ENCODE measurements around the gene ERAP2.
"Not testable (repeated sequence)": the region's sequence is repeated elsewhere in the genome, so short reads cannot be mapped to it uniquely, and the experiment has no call there.

Gene ERAP2

DNA sequence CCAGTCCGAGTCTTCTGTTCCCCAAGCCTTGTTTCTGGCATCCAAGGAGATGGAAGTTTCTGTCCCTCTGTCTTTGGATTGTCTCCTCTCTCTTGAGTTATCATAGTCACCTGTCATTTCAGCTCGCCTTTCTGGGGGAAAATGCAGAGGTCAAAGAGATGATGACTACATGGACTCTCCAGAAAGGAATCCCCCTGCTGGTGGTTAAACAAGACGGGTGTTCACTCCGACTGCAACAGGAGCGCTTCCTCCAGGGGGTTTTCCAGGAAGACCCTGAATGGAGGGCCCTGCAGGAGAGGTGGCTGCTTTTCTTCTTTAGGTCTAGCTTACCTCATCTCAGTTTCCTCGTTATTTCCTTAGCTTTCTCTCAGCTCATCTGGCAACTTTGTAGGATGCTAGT is 25.1 kb downstream of the ERAP2 start:
- no peak for DNase-seq

- no peak for DNase-seq
Measured at GRCh38 chr5:96901841-96902240, 25.5 kb downstream of the ERAP2 start.

DNA sequence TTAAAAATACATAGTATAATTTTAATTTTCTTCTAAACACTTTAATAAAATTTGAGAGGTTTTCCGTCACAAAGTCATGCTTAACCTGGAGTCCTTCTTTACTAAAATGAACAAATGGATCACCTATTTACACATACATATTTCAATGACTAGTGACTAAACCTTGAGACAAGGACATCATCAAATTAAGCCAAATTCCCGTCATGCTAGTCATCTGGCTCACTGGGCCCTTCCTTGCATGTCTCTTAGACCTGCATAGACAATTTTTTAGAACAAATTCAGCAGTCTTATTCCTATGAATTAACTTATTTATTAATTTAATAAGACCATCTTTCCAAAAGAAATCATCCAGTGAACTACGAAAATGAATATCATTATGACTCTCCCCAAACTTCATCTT is 26.6 kb downstream of the ERAP2 start:
- DNase-seq = no peak

DNA sequence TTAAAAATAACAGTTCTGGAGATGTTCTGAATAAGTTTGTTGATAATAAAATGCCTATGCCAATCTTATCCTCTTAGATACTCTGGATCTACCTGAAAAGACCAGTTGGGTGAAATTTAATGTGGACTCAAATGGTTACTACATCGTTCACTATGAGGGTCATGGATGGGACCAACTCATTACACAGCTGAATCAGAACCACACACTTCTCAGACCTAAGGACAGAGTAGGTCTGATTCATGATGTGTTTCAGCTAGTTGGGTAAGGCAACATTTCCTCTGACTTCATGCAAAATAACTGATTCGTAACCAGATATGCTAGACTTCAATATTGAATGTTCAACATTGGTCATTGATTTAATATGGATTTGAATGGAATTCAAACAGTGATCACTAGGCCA is 27.0 kb downstream of the ERAP2 start:
- no peak for DNase-seq

DNA sequence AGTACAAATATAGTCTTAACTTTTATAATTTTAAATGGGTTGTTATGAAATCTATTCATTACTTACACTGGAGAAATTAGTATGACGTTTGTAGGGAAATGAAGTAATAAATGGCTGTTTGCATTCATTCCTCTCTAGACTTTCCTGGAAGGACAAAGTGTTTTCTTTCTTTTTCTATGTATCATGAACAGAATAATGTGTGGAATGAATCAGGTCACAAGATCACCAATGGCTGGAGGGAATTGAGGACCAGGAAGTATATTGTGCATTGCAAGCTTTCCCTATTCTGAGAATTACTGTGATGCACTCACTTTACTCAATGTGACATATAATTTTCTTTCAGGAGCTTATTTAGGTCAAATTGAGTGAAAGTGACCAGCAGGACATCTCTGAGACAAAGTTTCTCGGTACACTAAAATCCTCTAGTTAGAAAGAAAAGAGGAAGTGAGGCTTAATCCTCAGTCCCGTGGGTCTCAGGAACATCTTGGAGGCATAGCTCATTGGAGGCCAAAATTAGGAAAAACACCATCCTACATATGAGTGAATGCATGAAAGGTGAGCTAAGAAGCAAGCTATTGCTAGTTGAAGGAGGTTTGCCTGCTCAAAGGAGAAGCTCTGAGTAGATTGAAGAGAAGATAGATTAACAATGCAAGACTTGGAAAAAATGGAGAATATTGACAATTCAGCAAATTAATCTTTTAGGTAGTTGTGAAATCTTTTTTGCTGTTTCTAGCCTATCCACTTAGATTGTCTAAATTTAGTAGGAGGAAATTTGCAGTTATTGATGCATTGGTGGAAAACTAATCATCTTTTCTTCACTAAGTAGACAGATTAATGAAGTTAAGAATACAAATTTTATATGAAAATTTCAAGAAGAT is 28.0 kb downstream of the ERAP2 start:
- no peak for DNase-seq

DNA sequence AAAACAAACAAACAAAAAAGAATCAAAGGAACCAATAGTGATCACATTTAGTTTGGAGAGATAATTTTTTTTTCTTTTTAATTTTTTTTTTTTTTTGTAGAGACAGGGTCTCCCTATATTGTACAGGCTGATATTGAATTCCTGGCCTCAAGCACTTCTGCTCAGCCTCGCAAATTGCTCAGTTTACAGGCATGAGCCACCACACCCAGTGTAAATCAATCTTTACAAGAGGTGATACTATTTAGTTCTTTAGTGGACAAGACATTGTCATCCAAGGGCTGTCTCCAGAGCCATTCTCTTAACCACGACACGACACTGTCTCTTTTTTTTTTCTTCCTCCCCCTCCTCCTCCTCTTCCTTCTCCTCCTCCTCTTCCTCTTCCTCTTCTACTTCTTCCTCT is 29.6 kb downstream of the ERAP2 start:
- no peak for DNase-seq

- DNase-seq = no peak
Measured at GRCh38 chr5:96909003-96909402, 32.7 kb downstream of the ERAP2 start.

DNA sequence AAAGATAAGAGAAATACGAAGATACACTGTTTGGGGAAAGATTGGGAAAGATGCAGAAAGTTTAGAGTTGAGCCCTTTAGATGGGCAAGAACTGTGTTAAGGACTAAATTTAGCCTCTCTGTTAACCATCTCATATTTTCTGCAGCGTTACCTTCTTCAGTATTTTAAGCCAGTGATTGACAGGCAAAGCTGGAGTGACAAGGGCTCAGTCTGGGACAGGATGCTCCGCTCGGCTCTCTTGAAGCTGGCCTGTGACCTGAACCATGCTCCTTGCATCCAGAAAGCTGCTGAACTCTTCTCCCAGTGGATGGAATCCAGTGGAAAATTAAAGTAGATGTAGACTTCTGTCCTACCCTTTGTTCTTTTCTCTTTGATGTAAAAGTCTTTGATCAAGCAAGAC is 33.1 kb downstream of the ERAP2 start:
- DNase-seq = no peak

DNA sequence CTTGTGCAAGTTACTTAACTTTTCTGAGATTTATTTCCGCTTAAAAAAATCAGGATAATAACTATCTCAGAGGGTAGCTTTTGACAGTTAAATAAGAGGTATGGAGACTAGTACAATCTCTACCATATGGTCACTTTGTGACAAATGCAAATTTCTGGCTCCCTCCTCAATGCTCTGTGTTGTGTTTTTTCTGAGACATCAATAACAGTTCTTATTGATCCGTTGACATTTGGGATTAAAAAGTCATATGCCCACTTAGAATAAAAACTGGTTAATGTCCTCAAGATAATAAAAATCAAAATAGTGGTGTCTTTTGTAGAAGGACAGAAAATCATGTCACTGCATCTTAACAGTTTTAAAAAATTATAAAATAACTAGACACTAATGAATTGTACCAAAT is 34.8 kb downstream of the ERAP2 start:
- DNase-seq = no peak

- DNase-seq = no peak
Measured at GRCh38 chr5:96913233-96913632, 36.9 kb downstream of the ERAP2 start.

GRCh38 chr5:96919754-96920197 is 43.5 kb downstream of the ERAP2 start:
- no peak for DNase-seq

GRCh38 chr5:96920744-96921355 is 44.5 kb downstream of the ERAP2 start:
- DNase-seq = no peak

DNA sequence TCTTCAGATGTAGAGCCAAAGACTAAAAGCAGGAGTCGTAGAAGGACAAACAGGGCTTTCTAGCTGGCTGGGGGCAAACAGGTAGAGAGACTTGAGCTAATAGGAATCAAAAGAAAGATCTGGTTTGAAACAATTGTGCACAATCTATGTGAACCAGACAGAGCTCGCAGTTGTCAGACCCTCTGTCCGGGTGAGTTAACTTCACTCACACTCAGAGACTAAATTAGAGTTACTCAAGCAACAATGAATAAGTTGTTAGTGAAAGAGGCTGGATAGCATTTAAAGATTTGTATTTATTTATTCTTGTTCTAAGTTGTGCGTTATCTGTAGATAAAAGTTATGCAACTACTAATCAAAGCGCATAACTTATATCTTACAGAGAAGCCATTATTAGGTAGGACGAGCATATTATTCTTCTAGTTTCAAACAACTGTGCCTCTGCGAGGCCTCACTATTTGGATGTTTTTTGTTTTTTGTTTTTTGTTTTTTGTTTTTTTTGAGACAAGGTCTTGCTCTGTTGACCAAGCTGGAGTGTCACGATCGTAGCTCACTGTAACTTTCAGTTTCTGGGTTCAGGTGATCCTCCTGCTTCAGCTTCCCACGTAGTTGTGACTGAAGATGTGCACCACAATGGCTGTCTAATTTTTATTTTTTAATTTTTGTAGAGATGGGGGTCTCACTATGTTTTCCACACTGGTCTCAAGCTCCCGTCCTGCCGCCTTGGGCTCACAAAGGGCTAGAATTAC is 46.4 kb downstream of the ERAP2 start:
- no peak for DNase-seq

GRCh38 chr5:96924016-96924443 is 47.7 kb downstream of the ERAP2 start:
- DNase-seq = no peak

- no peak for DNase-seq
Measured at GRCh38 chr5:96926276-96926675, 50.0 kb downstream of the ERAP2 start.

DNA sequence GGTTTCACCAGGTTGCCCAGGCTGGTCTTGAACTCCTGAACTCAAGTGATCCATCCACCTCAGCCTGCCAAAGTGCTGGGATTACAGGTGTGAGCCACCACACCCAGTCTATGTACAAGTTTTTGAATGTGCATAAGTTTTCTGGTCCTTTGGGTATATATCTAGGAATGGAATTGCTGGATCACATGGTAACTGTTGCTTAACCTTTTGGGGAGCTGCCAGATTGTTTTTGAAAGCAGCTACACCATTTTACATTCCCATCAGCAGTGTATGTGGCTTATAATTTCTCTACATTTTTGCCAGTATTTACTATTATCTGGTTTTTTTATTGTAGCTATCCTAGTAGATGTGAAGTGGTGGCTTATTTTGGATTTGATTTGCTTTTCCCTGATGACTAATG is 50.7 kb downstream of the ERAP2 start:
- DNase-seq = no peak

DNA sequence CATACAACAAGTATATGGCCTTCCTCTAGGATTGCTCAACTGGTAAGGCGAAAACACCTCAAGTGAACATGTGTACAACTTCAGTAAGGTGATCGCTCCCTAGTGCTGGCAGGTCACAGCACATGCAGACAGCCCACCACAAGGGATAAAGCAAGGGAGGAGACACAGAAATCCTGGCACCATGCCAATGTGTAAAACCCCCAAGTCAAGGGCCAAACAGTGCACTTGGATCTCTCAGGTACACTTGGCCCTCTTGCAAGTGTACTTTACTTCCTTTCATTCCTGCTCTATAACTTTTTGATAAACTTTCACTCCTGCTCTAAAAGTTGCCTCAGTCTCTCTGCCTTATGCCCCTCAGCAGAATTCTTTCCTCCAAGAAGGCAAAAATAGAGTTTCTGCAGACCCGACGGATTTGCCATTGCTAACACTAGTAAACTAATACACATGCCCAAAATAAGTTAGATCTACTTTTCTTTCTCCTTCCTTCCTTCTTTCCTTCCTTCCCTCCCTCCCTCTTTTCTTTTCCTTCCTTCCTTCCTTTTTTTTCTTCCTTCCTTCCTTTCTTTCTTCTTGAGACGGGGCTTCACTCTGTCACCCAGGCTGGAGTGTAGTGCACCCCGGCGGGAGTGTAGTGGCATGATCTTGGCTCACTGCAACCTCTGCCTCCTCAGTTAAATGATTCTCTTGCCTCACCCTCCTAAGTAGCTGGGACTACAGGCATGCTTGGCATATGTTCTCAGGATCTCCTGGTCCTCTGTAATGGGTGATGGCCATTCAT is 52.8 kb downstream of the ERAP2 start:
- no peak for DNase-seq

DNA sequence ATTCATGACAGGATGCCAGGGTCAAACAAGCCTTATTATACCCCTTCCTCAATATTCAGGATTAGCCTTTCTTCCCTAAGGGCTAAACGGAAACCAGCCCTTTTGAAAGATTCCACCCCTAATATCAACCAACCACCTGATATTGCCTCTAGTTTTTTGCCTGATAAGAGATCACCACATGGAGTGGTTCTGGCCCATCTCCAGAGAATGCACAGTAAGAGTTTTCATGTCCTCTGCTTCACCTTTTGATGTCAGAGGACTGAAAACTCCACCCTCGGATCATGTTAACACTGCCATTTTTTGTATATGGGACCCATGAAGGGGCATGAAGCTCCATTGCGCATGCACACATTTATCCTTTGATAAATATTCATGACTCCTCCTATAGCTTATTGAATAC is 53.8 kb downstream of the ERAP2 start:
- no peak for DNase-seq

DNA sequence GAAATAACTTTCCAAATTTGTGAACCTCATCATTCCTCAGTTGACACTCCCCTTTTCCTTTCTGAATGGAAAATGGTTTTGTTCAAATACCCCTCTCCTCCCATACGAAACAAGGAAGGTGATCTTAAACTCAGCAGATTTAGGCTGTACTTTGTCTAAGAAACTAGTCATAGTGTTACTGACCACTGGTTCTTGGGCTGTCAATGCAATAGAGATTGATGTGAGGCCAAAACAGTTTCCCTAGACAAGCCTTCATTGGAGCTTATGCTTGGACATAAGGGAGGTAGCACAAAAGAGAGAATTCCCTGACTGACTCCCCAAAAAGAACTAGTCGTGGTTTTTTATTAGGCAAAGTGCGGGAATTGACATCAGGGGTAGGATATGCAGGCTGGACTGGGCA is 54.3 kb downstream of the ERAP2 start:
- DNase-seq = no peak

GRCh38 chr5:96931037-96931436 is 54.7 kb downstream of the ERAP2 start:
- not testable (repeated sequence) for DNase-seq

DNA sequence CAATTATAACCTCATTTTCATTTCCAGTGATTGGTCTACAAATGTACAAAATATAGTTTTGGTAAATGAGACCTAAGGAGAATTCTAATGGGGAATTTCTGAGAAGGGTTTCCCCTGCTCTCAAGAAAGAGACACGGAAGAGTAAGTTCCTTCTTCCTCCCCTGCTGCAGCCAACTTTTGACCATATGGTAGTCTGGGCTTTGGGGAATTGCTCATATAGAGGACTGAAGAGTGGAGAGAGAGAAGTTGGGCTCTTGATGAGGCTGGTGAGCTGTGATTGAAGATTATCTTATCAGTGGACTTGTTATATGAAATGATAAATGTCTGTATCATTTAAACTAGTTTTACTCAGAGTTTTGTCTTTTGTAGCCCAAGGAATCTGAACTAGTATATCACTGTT is 55.3 kb downstream of the ERAP2 start:
- no peak for DNase-seq

DNA sequence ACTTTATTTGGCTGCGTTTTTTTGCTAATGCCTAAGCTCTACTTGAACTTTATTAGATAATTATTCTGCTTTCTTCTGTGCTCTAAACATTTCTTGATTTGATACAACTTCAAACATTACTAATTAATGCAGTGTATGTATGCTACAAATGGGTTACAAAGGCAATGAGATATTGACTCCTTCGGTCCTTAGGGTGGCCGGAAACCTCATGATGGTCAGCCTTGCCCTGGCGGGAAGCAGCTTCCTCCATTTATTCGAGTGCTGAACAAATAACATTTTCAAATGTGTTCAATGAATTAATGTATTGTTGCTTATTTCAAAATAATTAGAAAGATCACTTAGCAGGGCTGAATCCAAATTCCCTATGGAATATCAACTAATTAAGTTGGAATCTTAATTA is 55.7 kb downstream of the ERAP2 start:
- no peak for DNase-seq

All from effector CD8-positive, alpha-beta T cell (primary cell).